ENCODE results near the gene TUBB1.

Gene TUBB1

GRCh38 chr20:58990651-58991445 lies 28.4 kb upstream of the TUBB1 start:
- peaks cover 80 to 99% (median 98%) of the 10 kb centered on the region in 3 donors for H3K36me3 ChIP-seq

GRCh38 chr20:58991715-58992114 lies 27.5 kb upstream of the TUBB1 start:
- TF ChIP-seq, protein P1, sequence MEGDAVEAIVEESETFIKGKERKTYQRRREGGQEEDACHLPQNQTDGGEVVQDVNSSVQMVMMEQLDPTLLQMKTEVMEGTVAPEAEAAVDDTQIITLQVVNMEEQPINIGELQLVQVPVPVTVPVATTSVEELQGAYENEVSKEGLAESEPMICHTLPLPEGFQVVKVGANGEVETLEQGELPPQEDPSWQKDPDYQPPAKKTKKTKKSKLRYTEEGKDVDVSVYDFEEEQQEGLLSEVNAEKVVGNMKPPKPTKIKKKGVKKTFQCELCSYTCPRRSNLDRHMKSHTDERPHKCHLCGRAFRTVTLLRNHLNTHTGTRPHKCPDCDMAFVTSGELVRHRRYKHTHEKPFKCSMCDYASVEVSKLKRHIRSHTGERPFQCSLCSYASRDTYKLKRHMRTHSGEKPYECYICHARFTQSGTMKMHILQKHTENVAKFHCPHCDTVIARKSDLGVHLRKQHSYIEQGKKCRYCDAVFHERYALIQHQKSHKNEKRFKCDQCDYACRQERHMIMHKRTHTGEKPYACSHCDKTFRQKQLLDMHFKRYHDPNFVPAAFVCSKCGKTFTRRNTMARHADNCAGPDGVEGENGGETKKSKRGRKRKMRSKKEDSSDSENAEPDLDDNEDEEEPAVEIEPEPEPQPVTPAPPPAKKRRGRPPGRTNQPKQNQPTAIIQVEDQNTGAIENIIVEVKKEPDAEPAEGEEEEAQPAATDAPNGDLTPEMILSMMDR (IDR thresholded peaks at IDR 0.05) = no peak
- intact Hi-C loops (cut with DNase I; ENCODE audit: low total_unique reads) = no loop called here
- Histone ChIP-seq H3K9me3 (no peaks in the 10 kb centered on the region), H3K4me1 (no peaks in the 10 kb centered on the region), H3K36me3 (peaks cover 88 to 99% (median 99%) of the 10 kb centered on the region in 3 donors), H3K27ac (no peak overlapping the region), H3K4me3 (no peak overlapping the region), H3K27me3 (no peaks in the 10 kb centered on the region)
- DNase-seq = peak in 1 of 2 donors; percentile 17

More at GRCh38 chr20:58990651-58991445, 28.4 kb upstream of the TUBB1 start:
- Histone ChIP-seq H3K9me3 (no peaks in the 10 kb centered on the region), H3K27me3 (no peaks in the 10 kb centered on the region), H3K4me1 (no peaks in the 10 kb centered on the region), H3K27ac (no peak overlapping the region), H3K4me3 (no peak overlapping the region)
- DNase-seq = peak in 1 of 2 donors; percentile 42
- TF ChIP-seq, protein P1 (IDR thresholded peaks at IDR 0.05) = no peak
- intact Hi-C loops (cut with DNase I; ENCODE audit: low total_unique reads) = no loop called here

DNA sequence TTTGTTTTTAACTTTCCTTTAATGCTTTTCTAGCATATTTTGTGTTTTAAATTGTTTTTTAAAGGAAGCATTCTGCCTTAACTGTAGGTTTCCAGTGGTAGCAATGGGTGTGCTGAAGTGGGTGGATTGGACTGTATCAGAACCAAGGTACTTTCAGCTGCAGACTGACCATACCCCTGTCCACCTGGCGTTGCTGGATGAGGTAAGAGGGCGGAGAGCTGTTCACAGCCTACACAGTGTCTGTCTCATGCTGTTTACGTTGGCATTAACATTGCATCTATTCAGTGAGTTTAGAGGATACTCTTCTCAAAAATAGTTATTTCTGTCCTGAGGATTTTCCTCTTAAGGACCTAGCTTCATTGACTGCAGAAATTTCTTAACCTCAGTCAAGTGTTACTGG lies 26.3 kb upstream of the TUBB1 start:
- Histone ChIP-seq H3K27ac (no peak overlapping the region), H3K27me3 (no peaks in the 10 kb centered on the region), H3K9me3 (no peaks in the 10 kb centered on the region), H3K4me1 (no peaks in the 10 kb centered on the region), H3K4me3 (no peak overlapping the region), H3K36me3 (peaks cover 87 to 100% (median 99%) of the 10 kb centered on the region in 3 donors)
- intact Hi-C loops (cut with DNase I; ENCODE audit: low total_unique reads) = no loop called here
- DNase-seq = peak in 1 of 2 donors; percentile 24
- TF ChIP-seq, protein P1 (IDR thresholded peaks at IDR 0.05) = no peak

- Histone ChIP-seq H3K9me3 (no peaks in the 10 kb centered on the region), H3K27ac (no peak overlapping the region), H3K27me3 (no peaks in the 10 kb centered on the region), H3K4me1 (no peaks in the 10 kb centered on the region), H3K4me3 (no peak overlapping the region), H3K36me3 (peaks cover 80 to 100% (median 97%) of the 10 kb centered on the region in 3 donors)
- intact Hi-C loops (cut with DNase I; ENCODE audit: low total_unique reads) = no loop called here
- peak in 1 of 2 donors; percentile 57 for DNase-seq
- TF ChIP-seq, protein P1 (IDR thresholded peaks at IDR 0.05) = no peak
These were observed 25.6 kb upstream of the TUBB1 start for GRCh38 chr20:58993332-58994248.

DNA sequence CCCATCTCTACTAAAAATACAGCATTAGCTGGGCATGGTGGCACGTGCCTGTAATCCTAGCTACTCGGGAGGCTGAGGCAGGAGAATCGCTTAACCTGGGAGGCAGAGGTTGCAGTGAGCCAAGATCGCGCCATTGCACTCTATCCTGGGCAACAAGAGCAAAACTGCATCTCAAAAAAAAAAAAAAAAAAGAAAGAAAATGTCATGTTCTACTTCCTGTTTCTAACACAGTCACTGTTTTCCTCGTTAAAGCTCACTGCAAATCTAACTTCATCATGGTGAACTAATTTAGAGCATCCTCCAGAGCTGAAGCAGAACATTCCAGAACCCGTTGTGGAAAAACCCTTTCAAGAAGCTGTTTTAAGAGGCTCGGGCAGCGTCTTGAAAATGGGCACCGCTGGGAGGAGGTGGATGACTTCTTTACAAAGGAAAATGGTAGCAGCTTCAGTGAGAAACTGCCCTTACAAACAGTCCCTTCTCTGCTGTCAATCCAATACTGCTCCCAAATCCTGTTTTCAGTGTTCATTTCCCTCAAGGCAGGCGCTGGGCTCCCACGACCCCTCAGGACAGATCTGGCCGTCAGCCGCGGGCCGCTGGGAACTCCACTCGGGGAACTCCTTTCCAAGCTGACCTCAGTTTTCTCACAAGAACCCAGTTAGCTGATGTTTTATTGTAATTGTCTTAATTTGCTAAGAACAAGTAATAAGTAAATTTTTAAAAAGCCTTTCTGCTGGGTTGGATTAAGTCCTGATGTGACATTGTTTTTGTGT lies 24.7 kb upstream of the TUBB1 start:
- Histone ChIP-seq H3K4me1 (no peaks in the 10 kb centered on the region), H3K27ac (no peak overlapping the region), H3K36me3 (peaks cover 71 to 100% (median 97%) of the 10 kb centered on the region in 3 donors), H3K9me3 (no peaks in the 10 kb centered on the region), H3K27me3 (no peaks in the 10 kb centered on the region), H3K4me3 (no peak overlapping the region)
- intact Hi-C loops (cut with DNase I; ENCODE audit: low total_unique reads) = no loop called here
- peak in 1 of 2 donors; percentile 52 for DNase-seq
- TF ChIP-seq, protein P1 (IDR thresholded peaks at IDR 0.05) = no peak

Measured in tibial artery (tissue), 4 donors.